ENCODE data around the gene DCLRE1B. TPM values are rescaled to one million over a fixed set of nuclear protein-coding genes. Genes with fewer than 3 reads are reported as not detected.

The DCLRE1B gene
- total and polyA plus RNA-seq, 9 of the 15 experiments (the other 6 are each of a cell fraction or from before 2014, with no cell fraction given): 10.6 to 28.8 (median 17.2) TPM

DNA sequence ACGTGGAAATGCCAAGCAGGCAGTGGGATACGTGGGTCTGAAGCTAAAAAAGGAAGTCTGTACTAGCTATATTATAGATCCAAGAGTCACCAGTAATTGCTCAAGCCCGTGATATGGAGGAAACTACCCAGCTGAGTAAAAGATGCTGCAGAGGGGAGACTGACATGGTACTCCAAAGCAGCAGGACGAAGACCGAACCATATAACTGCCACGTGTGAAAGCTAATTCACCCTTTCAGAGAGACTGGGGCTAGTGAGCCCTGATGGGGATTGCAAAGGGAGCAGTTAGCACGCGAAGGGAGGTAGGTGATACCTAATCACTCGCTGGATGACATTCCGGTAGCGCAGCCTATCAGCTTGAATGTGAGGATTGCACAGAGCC is 843 bp upstream of the DCLRE1B start (continued):
- TF ChIP-seq, protein P1, sequence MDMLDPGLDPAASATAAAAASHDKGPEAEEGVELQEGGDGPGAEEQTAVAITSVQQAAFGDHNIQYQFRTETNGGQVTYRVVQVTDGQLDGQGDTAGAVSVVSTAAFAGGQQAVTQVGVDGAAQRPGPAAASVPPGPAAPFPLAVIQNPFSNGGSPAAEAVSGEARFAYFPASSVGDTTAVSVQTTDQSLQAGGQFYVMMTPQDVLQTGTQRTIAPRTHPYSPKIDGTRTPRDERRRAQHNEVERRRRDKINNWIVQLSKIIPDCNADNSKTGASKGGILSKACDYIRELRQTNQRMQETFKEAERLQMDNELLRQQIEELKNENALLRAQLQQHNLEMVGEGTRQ (CRISPR knock-in tag; IDR thresholded peaks at IDR 0.05): no peak
- no peak for TF ChIP-seq CREB5 (CRISPR knock-in tag; IDR thresholded peaks at IDR 0.05)
- TF ChIP-seq PKNOX1 (IDR thresholded peaks at IDR 0.05): no peak
- no peak for TF ChIP-seq KLF10 (CRISPR knock-in tag; IDR thresholded peaks at IDR 0.05)
- no peak for TF ChIP-seq ZNF282 (CRISPR knock-in tag; IDR thresholded peaks at IDR 0.05)
- TF ChIP-seq GATAD2A (IDR thresholded peaks at IDR 0.05): no peak
- 0 out of 2 replicates have a peak, but pooled peaks have one; percentile 36 for TF ChIP-seq ETV5 (CRISPR knock-in tag; IDR thresholded peaks at IDR 0.05; ENCODE audit: low read depth)
- no peak for TF ChIP-seq FOS (IDR thresholded peaks at IDR 0.05; ENCODE audit: extremely low read depth, insufficient read length)
- no peak for TF ChIP-seq ESRRB (CRISPR knock-in tag; IDR thresholded peaks at IDR 0.05; ENCODE audit: borderline replicate concordance)
- no peak for TF ChIP-seq ATF6 (CRISPR knock-in tag; IDR thresholded peaks at IDR 0.05)
- TF ChIP-seq PTTG1 (tag; IDR thresholded peaks at IDR 0.05; ENCODE audit: low read depth): no peak
- TF ChIP-seq CSDE1 (IDR thresholded peaks at IDR 0.05): no peak
- TF ChIP-seq, protein P2, sequence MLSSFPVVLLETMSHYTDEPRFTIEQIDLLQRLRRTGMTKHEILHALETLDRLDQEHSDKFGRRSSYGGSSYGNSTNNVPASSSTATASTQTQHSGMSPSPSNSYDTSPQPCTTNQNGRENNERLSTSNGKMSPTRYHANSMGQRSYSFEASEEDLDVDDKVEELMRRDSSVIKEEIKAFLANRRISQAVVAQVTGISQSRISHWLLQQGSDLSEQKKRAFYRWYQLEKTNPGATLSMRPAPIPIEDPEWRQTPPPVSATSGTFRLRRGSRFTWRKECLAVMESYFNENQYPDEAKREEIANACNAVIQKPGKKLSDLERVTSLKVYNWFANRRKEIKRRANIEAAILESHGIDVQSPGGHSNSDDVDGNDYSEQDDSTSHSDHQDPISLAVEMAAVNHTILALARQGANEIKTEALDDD (IDR thresholded peaks at IDR 0.05): peak; percentile 60
- TF ChIP-seq, protein P3, sequence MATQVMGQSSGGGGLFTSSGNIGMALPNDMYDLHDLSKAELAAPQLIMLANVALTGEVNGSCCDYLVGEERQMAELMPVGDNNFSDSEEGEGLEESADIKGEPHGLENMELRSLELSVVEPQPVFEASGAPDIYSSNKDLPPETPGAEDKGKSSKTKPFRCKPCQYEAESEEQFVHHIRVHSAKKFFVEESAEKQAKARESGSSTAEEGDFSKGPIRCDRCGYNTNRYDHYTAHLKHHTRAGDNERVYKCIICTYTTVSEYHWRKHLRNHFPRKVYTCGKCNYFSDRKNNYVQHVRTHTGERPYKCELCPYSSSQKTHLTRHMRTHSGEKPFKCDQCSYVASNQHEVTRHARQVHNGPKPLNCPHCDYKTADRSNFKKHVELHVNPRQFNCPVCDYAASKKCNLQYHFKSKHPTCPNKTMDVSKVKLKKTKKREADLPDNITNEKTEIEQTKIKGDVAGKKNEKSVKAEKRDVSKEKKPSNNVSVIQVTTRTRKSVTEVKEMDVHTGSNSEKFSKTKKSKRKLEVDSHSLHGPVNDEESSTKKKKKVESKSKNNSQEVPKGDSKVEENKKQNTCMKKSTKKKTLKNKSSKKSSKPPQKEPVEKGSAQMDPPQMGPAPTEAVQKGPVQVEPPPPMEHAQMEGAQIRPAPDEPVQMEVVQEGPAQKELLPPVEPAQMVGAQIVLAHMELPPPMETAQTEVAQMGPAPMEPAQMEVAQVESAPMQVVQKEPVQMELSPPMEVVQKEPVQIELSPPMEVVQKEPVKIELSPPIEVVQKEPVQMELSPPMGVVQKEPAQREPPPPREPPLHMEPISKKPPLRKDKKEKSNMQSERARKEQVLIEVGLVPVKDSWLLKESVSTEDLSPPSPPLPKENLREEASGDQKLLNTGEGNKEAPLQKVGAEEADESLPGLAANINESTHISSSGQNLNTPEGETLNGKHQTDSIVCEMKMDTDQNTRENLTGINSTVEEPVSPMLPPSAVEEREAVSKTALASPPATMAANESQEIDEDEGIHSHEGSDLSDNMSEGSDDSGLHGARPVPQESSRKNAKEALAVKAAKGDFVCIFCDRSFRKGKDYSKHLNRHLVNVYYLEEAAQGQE (IDR thresholded peaks at IDR 0.05; ENCODE audit: borderline replicate concordance): no peak
- TF ChIP-seq, protein P3 (CRISPR knock-in tag; IDR thresholded peaks at IDR 0.05; ENCODE audit: low read depth): 0 out of 2 replicates have a peak, but pooled peaks have one; percentile 78

All from K562 (cell line).